ENCODE data around the gene PRDM2. TPM values are rescaled to one million over a fixed set of nuclear protein-coding genes. Genes with fewer than 3 reads are reported as not detected.
A peak's percentile ranks its signal among the peaks of the same experiment; 100 is the strongest.

Gene PRDM2
- total RNA-seq, result 10 to 100 TPM; 55.6 to 58.7 TPM
- polyA plus RNA-seq, result 10 to 100 TPM; 11.1 to 20.8 TPM
- long read RNA-seq, donor 1, partial matches to known transcripts, result 25 of 35 reads
- long read RNA-seq, donor 1, other reads (novel, unspliced or antisense), result 10 of 35 reads
- long read RNA-seq, donor 2, partial matches to known transcripts, result 7 of 26 reads
- long read RNA-seq, donor 2, other reads (novel, unspliced or antisense), result 17 of 26 reads

GRCh38 chr1:13699936-13700520, at the start of gene PRDM2:
TSS of gene PRDM2 (plus strand) at chr1:13700188. CDS start at chr1:13715606, 15,418 bp downstream.
- WGBS, 2 donors, result 0 to 1% methylated on average over 65 to 87 of the region's 87 CpGs

GRCh38 chr1:13651279-13651678, 48.7 kb upstream of the PRDM2 start:
- no peaks in the 10 kb centered on the region for H3K9me3 ChIP-seq (ENCODE audit: control insufficient read depth, low read length)
- no peaks in the 10 kb centered on the region for H3K4me1 ChIP-seq (ENCODE audit: control insufficient read depth in 1 of 2, insufficient read depth in 2 of 2, low read length in 2 of 2)
- no peaks in the 10 kb centered on the region for H3K36me3 ChIP-seq (ENCODE audit: control insufficient read depth in 1 of 2, insufficient read depth in 2 of 2, low read length in 1 of 2)
- H3K4me3 ChIP-seq (ENCODE audit: low read length in 2 of 2), result no peak overlapping the region
- DNase-seq (no peak), ATAC-seq (ENCODE audit: low FRiP score) (no peak)
- no peak overlapping the region for H3K27ac ChIP-seq (ENCODE audit: low read depth in 1 of 2, low read length in 2 of 2)
- 67 to 78% methylated on average over 3 of the region's 3 CpGs for WGBS, 2 donors
- no peaks in the 10 kb centered on the region for H3K27me3 ChIP-seq (ENCODE audit: control insufficient read depth in 1 of 2, insufficient read depth in 2 of 2, low read length in 1 of 2)
- intact Hi-C loops (cut with DNase I), result no loop called here

More at GRCh38 chr1:13699936-13700520, at the start of gene PRDM2:
- DNase-seq (peak; percentile 68 to 85), ATAC-seq (ENCODE audit: low FRiP score) (peak; percentile 71)
- Histone ChIP-seq H3K27ac (ENCODE audit: low read depth in 1 of 2, low read length in 2 of 2) (peak within 1 kb of the TSS; percentile 83 to 92), H3K4me3 (ENCODE audit: low read length in 2 of 2) (peak within 1 kb of the TSS; percentile 90 to 91), H3K27me3 (ENCODE audit: control insufficient read depth in 1 of 2, insufficient read depth in 2 of 2, low read length in 1 of 2) (no peaks in the 10 kb centered on the region), H3K36me3 (ENCODE audit: control insufficient read depth in 1 of 2, insufficient read depth in 2 of 2, low read length in 1 of 2) (no peaks in the 10 kb centered on the region), H3K4me1 (ENCODE audit: control insufficient read depth in 1 of 2, insufficient read depth in 2 of 2, low read length in 2 of 2) (no peaks in the 10 kb centered on the region), H3K9me3 (ENCODE audit: control insufficient read depth, low read length) (no peaks in the 10 kb centered on the region)
- intact Hi-C loops (cut with DNase I), result loop anchor here in 1 of 2 donors (5.0 kb wide), 1 partner anchor 52 kb away; no protein-coding TSS in a partner anchor

- WGBS, 2 donors, result 95 to 100% methylated on average over 1 of the region's 1 CpG
- DNase-seq (no peak), ATAC-seq (ENCODE audit: low FRiP score) (no peak)
- intact Hi-C loops (cut with DNase I), result no loop called here
- H3K27me3 ChIP-seq (ENCODE audit: control insufficient read depth in 1 of 2, insufficient read depth in 2 of 2, low read length in 1 of 2), result no peaks in the 10 kb centered on the region
- no peaks in the 10 kb centered on the region for H3K36me3 ChIP-seq (ENCODE audit: control insufficient read depth in 1 of 2, insufficient read depth in 2 of 2, low read length in 1 of 2)
- no peaks in the 10 kb centered on the region for H3K9me3 ChIP-seq (ENCODE audit: control insufficient read depth, low read length)
- H3K4me3 ChIP-seq (ENCODE audit: low read length in 2 of 2), result no peak overlapping the region
- H3K4me1 ChIP-seq (ENCODE audit: control insufficient read depth in 1 of 2, insufficient read depth in 2 of 2, low read length in 2 of 2), result no peaks in the 10 kb centered on the region
- H3K27ac ChIP-seq (ENCODE audit: low read depth in 1 of 2, low read length in 2 of 2), result no peak overlapping the region
Observed at GRCh38 chr1:13652238-13652637, 47.8 kb upstream of the PRDM2 start.

- Histone ChIP-seq H3K27ac (ENCODE audit: low read depth in 1 of 2, low read length in 2 of 2) (no peak overlapping the region), H3K27me3 (ENCODE audit: control insufficient read depth in 1 of 2, insufficient read depth in 2 of 2, low read length in 1 of 2) (no peaks in the 10 kb centered on the region), H3K4me3 (ENCODE audit: low read length in 2 of 2) (no peak overlapping the region), H3K4me1 (ENCODE audit: control insufficient read depth in 1 of 2, insufficient read depth in 2 of 2, low read length in 2 of 2) (no peaks in the 10 kb centered on the region), H3K36me3 (ENCODE audit: control insufficient read depth in 1 of 2, insufficient read depth in 2 of 2, low read length in 1 of 2) (no peaks in the 10 kb centered on the region), H3K9me3 (ENCODE audit: control insufficient read depth, low read length) (no peaks in the 10 kb centered on the region)
- WGBS, 2 donors, result 62% methylated on average over 5 of the region's 5 CpGs
- intact Hi-C loops (cut with DNase I), result loop anchor here in 1 of 2 donors (10.0 kb wide), 1 partner anchor 153 kb away; no protein-coding TSS in a partner anchor
- ATAC-seq (ENCODE audit: low FRiP score) (no peak), DNase-seq (no peak)
Observed at GRCh38 chr1:13661539-13661938, 38.4 kb upstream of the PRDM2 start.

GRCh38 chr1:13662493-13662892, 37.5 kb upstream of the PRDM2 start:
- ATAC-seq (ENCODE audit: low FRiP score), result no peak
- DNase-seq, result no peak
- intact Hi-C loops (cut with DNase I), result loop anchor here in 1 of 2 donors (10.0 kb wide), 1 partner anchor 152 kb away; no protein-coding TSS in a partner anchor
- WGBS, 2 donors, result 45 to 49% methylated on average over 4 of the region's 4 CpGs
- no peaks in the 10 kb centered on the region for H3K36me3 ChIP-seq (ENCODE audit: control insufficient read depth in 1 of 2, insufficient read depth in 2 of 2, low read length in 1 of 2)
- H3K4me3 ChIP-seq (ENCODE audit: low read length in 2 of 2), result no peak overlapping the region
- H3K27me3 ChIP-seq (ENCODE audit: control insufficient read depth in 1 of 2, insufficient read depth in 2 of 2, low read length in 1 of 2), result no peaks in the 10 kb centered on the region
- H3K27ac ChIP-seq (ENCODE audit: low read depth in 1 of 2, low read length in 2 of 2), result no peak overlapping the region
- H3K9me3 ChIP-seq (ENCODE audit: control insufficient read depth, low read length), result no peaks in the 10 kb centered on the region
- H3K4me1 ChIP-seq (ENCODE audit: control insufficient read depth in 1 of 2, insufficient read depth in 2 of 2, low read length in 2 of 2), result no peaks in the 10 kb centered on the region

GRCh38 chr1:13663969-13664368, 36.0 kb upstream of the PRDM2 start:
- 83 to 86% methylated on average over 4 of the region's 4 CpGs for WGBS, 2 donors
- intact Hi-C loops (cut with DNase I), result loop anchor here (2.0 to 10.0 kb wide), 2 partner anchors 149 to 151 kb away; no protein-coding TSS in a partner anchor
- Histone ChIP-seq H3K4me3 (ENCODE audit: low read length in 2 of 2) (no peak overlapping the region), H3K9me3 (ENCODE audit: control insufficient read depth, low read length) (no peaks in the 10 kb centered on the region), H3K4me1 (ENCODE audit: control insufficient read depth in 1 of 2, insufficient read depth in 2 of 2, low read length in 2 of 2) (no peaks in the 10 kb centered on the region), H3K27me3 (ENCODE audit: control insufficient read depth in 1 of 2, insufficient read depth in 2 of 2, low read length in 1 of 2) (no peaks in the 10 kb centered on the region), H3K36me3 (ENCODE audit: control insufficient read depth in 1 of 2, insufficient read depth in 2 of 2, low read length in 1 of 2) (no peaks in the 10 kb centered on the region), H3K27ac (ENCODE audit: low read depth in 1 of 2, low read length in 2 of 2) (no peak overlapping the region)
- DNase-seq, result no peak
- ATAC-seq (ENCODE audit: low FRiP score), result no peak

GRCh38 chr1:13664451-13664850, 35.5 kb upstream of the PRDM2 start:
- ATAC-seq (ENCODE audit: low FRiP score) (no peak), DNase-seq (no peak)
- H3K4me3 ChIP-seq (ENCODE audit: low read length in 2 of 2), result no peak overlapping the region
- no peaks in the 10 kb centered on the region for H3K36me3 ChIP-seq (ENCODE audit: control insufficient read depth in 1 of 2, insufficient read depth in 2 of 2, low read length in 1 of 2)
- 86 to 88% methylated on average over 1 of the region's 1 CpG for WGBS, 2 donors
- no peaks in the 10 kb centered on the region for H3K27me3 ChIP-seq (ENCODE audit: control insufficient read depth in 1 of 2, insufficient read depth in 2 of 2, low read length in 1 of 2)
- intact Hi-C loops (cut with DNase I), result loop anchor here (2.0 to 10.0 kb wide), 2 partner anchors 148 to 150 kb away; no protein-coding TSS in a partner anchor
- no peak overlapping the region for H3K27ac ChIP-seq (ENCODE audit: low read depth in 1 of 2, low read length in 2 of 2)
- H3K4me1 ChIP-seq (ENCODE audit: control insufficient read depth in 1 of 2, insufficient read depth in 2 of 2, low read length in 2 of 2), result no peaks in the 10 kb centered on the region
- H3K9me3 ChIP-seq (ENCODE audit: control insufficient read depth, low read length), result no peaks in the 10 kb centered on the region

- WGBS, 2 donors, result 88 to 89% methylated on average over 5 of the region's 5 CpGs
- Histone ChIP-seq H3K27me3 (ENCODE audit: control insufficient read depth in 1 of 2, insufficient read depth in 2 of 2, low read length in 1 of 2) (no peaks in the 10 kb centered on the region), H3K4me1 (ENCODE audit: control insufficient read depth in 1 of 2, insufficient read depth in 2 of 2, low read length in 2 of 2) (no peaks in the 10 kb centered on the region), H3K36me3 (ENCODE audit: control insufficient read depth in 1 of 2, insufficient read depth in 2 of 2, low read length in 1 of 2) (no peaks in the 10 kb centered on the region), H3K9me3 (ENCODE audit: control insufficient read depth, low read length) (no peaks in the 10 kb centered on the region), H3K4me3 (ENCODE audit: low read length in 2 of 2) (no peak overlapping the region), H3K27ac (ENCODE audit: low read depth in 1 of 2, low read length in 2 of 2) (no peak overlapping the region)
- DNase-seq (no peak), ATAC-seq (ENCODE audit: low FRiP score) (no peak)
- intact Hi-C loops (cut with DNase I), result loop anchor here in 1 of 2 donors (10.0 kb wide), 1 partner anchor 148 kb away; no protein-coding TSS in a partner anchor
Observed at GRCh38 chr1:13666317-13666716, 33.7 kb upstream of the PRDM2 start.

GRCh38 chr1:13667691-13668090, 32.3 kb upstream of the PRDM2 start:
- ATAC-seq (ENCODE audit: low FRiP score) (no peak), DNase-seq (no peak)
- intact Hi-C loops (cut with DNase I), result loop anchor here in 1 of 2 donors (10.0 kb wide), 1 partner anchor 147 kb away; no protein-coding TSS in a partner anchor
- Histone ChIP-seq H3K36me3 (ENCODE audit: control insufficient read depth in 1 of 2, insufficient read depth in 2 of 2, low read length in 1 of 2) (no peaks in the 10 kb centered on the region), H3K4me1 (ENCODE audit: control insufficient read depth in 1 of 2, insufficient read depth in 2 of 2, low read length in 2 of 2) (no peaks in the 10 kb centered on the region), H3K4me3 (ENCODE audit: low read length in 2 of 2) (no peak overlapping the region), H3K9me3 (ENCODE audit: control insufficient read depth, low read length) (no peaks in the 10 kb centered on the region), H3K27me3 (ENCODE audit: control insufficient read depth in 1 of 2, insufficient read depth in 2 of 2, low read length in 1 of 2) (no peaks in the 10 kb centered on the region), H3K27ac (ENCODE audit: low read depth in 1 of 2, low read length in 2 of 2) (no peak overlapping the region)
- WGBS, 2 donors, result 26 to 34% methylated on average over 4 of the region's 4 CpGs
